ENCODE measurements around the gene RNF225.
"Not testable (repeated sequence)": the region's sequence is repeated elsewhere in the genome, so short reads cannot be mapped to it uniquely, and the experiment has no call there.

Gene RNF225

DNA sequence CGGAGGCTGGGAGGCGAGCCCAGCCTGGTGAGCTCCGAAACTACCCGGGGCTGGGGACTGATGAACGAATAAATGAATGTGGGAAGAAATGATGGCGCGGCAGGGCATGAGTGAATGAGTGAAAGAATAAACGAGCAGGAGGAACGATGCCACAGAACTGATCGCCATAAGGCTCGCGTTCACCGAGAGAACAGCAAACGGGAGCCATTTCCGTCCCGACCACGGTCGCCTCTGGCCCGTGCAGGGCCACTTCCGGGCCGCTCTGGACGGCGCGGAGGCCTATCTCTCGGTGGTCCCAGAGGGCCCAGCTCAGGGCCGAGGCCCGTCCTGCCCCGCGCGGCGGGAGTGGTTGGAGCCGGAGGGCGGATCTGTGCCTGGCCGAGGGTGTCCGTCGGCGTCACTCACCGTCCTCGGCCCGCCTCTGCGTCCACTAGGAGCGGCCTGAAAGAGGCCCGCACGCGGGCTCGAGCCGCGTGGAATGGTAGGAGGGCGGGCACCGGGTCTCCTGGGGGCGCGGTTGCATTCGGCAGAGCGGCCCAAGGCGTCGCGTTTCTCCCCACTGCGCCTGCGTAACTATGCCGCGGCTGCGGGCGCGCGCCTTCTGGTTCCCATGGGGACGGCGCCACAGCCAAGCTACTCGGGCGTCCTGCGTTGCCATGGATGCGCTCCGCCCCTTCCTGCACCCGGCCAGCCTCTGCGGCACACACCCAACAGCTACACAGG is 33.0 kb upstream of the RNF225 start, which contains the start of gene ZNF497:
Gene ZNF497, minus strand, starts transcription at position 480 of the 723 bp plus-strand sequence. CDS start 5,116 bp downstream, outside the sequence.
- peak; percentile 96 for DNase-seq

DNA sequence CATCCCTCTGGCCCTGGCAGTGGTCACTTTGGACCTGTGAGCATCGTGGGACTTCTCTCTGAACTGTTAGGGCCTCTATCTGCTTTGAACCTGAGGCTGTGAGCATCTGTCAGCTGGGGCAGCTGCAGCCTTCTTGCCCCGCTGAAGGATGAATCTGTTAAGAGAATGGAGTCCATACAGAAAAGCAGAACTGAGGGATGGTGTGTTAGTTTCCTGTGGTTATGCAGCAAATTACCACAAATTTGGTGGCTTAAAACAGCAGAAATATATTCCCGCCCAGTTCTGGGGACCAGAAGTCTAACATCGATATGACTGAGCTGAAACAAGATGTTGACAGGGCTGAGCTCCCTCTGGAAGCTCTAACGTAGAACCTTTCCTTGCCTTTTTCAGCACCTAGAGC is 31.3 kb upstream of the RNF225 start:
- DNase-seq, result no peak

DNA sequence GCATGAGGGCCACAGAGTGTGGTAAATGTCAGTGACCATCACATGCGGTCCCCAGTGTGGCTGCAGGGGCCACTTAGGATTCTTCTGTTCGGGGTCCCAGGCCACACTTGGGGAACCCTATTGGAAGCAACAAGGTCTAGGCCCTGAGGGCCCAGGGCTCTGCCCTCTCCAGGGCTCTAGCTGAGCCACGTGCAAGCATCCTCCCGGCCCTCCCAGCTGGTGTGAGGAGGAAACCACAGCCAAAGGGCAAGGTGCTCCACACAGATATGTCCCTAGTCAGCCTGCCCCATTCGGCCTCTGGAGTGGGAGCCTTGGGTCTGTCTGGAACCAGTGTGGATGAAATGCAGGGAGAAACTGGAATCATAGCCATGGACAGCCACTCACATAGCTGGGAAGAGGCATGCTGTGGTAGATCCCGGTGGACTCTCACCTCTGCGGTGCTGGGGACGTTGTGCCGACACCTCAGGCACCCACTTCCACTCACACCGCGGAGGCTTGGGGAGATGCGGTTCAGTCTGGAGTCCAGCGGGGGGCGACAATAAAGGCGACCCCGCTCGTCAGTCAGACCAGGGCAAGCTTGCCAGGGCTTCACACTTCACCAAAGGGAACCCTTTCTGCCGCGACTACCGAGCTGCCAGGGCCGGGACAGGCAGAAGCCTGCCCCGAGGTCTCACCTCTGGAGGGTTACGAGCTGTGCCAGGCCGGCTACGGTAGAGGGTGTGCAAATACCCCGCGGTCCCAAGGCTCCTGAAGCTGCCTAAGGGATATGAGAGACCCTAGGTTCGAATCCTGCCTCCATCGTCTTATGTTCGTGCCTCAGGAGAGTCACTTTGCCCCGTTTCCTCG is 28.6 kb upstream of the RNF225 start:
- DNase-seq, result no peak

DNA sequence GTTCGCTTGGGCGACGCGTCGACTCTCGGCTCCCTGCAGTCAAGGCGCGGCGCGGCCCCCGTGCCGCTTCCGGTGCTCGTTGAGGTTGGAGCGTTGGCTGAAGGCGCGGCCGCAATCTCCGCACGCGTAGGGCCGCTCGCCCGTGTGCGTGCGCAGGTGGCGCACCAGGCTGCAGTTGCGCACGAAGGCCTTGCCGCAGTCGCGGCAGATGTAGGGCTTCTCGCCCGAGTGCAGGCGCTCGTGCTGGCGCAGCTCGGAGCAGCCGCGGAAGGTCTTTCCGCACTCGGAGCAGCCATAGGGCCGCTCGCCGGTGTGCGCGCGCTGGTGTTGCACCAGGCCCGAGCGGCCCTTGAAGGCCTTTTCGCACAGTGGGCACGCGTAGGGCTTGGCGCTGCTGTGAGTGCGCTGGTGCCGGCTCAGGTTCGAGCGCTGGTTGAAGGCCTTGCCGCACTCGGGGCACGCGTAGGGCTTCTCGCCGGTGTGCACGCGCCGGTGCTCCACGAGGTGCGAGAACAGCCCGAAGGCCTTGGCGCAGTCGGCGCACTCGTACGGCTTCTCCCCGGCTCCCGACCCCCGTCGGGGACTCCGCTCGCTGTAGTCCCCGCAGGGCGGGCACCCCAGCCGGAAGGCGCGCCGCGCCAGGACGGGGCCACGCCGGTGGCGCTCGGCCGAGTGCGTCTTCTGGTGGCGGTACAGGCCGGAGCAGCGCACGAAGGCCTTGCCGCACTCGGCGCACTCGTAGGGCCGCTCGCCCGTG is 27.6 kb upstream of the RNF225 start:
- DNase-seq, result no peak

DNA sequence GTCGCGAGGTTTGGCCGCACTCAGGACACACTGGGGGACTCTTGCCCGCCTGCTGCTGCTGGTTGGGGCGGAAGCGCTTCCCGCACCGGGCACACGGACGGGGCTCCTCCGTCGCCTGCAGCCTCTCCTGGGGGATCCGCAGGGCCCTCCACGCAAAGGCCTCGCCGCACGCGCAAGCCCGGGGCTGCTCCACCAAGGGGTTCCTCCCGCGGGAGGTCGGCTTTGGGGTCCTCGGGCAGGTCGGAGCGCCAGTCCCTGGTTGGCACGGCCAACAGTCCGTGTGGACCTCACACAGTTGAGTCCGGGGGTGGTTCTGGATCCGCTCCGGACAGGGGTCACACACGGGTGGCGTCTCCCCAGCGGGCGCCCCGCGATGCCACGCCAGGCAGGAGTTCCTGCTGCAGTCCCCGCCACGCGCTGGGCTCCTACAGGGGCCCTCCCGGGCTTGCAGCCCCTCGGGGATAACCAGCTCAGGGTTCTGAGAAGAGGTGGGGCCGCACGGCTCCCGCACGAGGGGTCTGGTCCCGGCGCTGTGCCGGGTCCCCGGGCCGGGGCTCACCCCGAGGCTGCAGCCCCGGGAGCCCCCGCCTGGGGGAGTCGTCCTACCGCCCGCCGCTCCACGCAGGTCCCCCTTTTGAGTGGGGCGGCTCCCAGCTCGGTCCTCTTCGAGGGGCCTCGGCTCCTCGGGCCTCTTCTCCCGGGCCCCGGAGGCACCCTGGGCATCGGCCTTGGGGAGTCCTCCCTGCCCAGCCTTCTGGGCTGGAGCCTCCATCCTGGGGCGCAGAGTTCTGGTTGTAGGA is 26.7 kb upstream of the RNF225 start:
- no peak for DNase-seq

DNA sequence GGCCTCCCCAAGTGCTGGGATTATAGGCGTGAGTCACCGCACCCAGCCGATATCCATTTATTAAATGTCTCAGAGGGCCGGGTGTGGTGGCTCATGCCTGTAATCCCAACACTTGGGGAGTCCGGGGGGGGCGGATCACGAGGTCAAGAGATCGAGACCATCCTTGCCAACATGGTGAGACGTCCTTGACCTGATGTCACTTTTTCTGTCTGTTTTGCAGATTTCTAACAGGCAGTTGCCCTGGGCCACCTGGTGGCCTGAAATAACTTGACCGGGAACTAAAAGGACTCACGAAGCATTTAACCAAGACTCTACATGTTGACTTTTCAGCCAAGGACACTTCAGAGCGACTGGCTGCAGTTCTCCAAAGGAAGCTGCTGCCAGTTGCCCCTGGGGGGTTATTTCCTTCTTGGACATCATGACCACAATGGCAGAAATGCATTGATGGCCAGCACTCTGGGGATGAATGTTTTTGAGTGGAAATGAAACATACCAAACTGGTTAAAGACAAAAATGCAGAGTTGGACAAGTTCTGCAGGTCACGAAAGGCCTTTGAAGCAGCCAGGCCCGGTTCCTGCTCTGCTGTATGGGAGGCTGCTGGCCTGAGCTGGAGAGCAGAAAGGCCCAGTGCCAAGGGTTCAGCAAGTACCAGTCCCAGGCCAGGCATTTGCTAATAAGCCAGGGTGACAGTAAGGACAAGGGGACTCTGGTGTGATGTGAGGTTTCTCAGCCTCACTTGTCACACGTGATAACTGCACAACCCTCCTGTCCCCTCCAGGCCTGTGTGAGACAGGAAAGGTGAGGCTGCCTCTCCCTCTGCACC is 22.9 kb upstream of the RNF225 start:
- no peak for DNase-seq

DNA sequence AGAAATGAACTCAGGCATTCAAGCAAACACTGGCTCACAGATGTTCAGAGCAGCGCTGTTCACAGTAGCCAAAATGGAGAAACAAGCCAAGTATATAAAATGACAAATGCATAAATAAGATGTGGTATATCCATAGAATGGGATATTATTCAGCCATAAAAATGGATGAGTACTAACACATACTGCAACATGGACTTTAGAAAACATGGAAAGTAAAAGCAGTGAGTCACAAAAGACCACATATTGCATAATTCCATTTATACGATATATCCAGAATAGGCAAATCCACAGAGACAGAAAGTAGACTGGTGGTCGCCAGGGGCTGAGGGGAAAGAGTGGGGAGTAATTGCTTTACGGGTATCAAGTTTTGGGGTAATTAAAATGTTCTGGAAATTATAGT is 21.3 kb upstream of the RNF225 start:
- no peak for DNase-seq

DNA sequence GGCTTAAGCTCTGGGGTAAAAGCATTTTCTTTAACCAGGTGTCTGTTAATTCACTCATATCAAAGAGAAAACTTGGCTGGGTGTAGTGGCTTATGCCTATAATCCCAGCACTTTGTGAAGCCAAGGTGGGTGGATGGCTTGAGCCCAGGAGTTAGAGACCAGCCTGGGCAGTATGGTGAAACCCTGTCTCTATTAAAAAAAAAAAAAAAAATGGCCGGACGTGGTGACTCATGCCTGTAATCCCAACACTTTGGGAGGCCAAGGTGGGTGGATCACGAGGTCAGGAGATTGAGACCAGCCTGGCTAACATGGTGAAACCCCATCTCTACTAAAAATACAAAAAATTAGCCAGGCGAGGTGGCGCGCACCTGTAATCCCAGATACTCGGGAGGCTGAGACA is 18.7 kb upstream of the RNF225 start:
- DNase-seq, result not testable (repeated sequence)

DNA sequence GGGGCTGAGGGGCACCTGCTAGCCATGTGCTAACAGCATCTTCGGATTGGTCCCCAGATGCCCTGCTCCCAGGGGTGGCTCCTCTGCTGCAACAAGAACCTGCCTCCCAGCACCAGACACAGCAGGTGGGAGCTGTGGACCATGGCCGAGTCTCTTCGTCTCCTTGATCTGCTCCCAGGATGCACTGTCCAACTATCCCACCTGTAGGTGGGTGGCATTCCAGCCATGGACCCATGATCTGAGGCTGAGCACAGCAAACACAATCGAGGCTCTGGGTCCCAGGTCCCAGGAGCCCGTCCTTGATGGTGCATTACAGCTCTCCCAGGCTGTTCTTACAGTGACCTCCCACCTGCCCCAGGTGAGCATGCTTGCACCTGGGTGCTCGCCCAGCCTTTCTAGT is 16.2 kb upstream of the RNF225 start:
- DNase-seq, result no peak

DNA sequence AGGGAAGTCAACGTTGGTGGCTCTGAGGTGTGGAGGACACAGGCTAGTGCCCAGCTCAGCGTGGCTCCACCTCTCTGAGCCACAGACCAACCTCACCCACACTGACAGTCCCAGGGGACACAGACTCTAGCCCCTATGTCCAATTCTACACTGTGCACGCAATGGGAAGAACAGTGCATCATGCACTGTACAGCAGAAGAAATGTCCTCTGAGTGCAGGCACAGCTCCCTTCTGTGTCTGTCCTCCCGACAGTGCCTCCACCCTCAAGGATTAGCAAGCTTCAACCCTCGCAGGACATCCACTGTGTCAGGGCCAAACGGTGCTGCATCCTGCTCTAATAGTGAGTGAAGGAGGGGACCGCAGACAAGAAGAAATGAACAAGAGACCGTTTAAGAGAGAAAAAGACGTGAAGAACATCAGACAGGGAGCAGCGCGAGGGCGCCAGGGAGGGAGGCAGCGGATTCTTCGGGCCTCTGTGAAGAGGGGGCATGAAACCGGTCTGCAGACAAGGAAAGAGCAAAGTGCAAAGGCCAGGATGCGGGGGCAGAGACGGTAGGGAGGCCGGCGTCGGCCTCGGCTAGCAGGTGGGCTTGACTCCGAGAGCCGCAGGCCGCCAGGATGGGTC is 15.3 kb upstream of the RNF225 start:
- no peak for DNase-seq

DNA sequence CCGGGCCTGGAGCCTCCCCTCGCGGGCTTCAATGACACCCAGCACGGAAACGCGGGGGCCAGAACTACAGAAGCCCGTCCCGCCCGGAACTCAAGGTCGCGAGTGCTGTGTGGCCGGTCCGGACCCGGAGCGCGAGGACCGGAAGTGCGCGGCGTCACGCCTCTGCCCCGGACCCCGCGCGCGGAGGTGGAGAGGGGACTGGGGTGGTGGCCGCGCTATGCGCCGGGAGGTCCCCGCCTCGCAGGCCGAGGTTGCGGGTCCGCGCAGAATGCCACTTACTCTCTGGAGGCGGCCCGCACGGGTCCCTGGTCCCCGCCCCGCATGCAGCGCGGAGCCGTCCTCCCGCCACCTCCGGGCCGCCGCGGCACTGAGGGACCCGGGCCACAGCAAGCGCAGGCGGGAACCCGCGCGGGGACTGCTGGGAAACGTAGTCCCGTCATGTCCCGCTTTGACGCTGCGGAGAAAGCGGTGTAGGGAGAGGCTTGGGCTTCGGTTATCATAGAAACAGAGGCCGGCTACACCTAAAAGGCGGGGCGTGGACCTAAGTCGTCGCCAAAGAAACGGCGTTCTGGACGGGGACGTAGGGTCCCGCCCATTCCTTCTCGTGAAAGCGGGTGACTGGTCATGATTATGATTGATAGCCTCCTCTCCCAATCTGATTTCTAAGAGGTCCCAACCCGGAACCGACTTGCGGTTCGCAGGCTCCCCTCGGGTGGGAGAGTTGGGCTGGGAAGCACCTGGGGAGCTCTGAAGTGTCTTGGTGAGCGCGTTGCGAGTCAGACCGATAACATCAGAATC is 14.6 kb upstream of the RNF225 start, which contains the start of gene ZNF837:
Gene ZNF837, minus strand, starts transcription at position 369 of the 798 bp plus-strand sequence. CDS start 11,698 bp downstream, outside the sequence.
- peak; percentile 94 for DNase-seq

DNA sequence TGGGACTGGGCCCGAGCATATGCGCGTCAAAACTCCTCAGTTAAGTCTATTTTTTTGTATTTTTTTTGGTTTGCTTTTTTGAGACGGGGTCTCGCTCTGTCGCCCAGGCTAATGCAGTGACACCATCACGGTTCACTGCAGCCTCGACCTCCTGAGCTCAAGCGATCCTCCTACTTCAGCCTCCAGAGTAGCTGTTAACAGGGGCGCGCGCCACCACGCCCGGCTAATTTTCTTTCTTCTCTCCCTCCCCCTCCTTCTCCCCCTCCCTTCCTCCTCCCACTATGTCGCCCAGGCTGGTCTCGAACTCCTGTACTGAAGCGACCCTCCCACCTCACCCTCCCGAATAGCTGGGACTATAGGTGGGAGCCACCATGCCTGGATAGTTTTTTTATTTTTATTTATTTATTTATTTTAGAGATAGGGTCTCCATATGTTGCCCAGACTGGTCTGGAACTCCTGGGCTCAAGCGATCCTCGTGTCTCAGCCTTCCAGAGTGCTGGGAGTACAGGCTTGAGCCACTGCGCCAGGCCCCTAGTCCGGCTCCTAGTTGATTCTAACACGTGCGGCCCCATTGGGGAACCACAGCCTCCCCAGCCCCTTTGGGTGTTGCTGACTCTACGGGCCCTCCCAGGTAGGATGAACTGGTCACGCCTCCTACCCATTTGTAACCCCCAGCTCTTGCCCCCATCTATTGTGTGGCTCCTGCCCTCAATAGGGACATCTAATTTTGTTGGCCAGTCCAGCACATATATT is 13.8 kb upstream of the RNF225 start:
- DNase-seq, result no peak

DNA sequence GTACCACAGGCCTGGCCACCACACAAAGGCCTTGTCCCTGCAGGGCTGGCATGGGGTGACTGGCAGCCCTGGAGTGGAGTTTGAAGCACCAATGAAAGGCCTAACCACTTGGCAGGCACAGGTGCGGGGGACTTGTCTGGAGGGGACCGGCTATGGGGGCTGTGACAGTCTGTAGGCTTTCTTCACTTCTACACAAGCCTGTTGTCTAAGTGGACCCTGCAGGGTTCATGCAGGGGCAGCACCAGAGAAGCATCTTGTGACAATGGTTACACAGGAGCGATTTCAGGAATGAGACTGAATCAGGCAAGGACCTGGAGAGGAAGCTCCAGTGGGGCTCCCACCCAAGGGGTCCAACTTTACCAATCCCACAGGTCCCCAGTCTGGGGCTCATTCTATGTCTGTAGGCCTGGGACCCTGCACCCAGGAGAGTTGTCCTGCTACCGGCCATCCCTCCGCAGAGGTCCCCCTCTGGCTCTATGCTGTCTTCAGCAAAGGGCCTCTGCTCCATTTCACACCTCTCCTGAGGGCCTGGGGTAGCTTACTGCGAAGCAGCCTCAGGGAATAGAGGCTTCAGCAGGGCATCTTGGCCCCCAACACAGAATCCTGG is 12.4 kb upstream of the RNF225 start:
- no peak for DNase-seq

DNA sequence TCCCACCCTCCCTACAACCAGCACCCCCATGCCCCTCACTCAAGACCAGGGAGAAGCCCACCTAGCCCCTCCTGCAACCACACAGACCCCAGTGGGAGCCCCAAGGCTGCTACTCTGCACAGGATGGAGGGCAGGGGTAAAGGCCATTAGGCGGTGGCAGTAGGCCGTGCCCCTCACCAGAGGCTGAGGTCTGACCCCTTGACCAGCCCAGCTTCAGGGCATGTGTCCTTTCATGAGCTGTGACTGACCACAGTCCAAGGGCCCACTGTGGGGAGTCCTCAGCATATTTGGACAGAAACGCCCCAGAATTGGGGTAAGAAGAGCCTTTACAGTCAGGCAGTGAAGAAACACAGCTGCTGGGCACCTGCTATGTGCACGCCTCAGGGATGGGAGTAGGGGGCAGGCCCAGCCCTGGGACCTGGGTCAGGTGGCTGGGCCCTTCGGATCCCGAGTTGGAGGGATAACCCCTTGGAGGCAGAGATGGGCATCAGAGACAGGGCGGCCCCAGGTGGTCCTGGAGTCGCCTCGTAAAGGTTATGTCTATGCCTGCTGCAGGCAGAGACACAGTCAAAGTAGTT is 10.1 kb upstream of the RNF225 start:
- no peak for DNase-seq

DNA sequence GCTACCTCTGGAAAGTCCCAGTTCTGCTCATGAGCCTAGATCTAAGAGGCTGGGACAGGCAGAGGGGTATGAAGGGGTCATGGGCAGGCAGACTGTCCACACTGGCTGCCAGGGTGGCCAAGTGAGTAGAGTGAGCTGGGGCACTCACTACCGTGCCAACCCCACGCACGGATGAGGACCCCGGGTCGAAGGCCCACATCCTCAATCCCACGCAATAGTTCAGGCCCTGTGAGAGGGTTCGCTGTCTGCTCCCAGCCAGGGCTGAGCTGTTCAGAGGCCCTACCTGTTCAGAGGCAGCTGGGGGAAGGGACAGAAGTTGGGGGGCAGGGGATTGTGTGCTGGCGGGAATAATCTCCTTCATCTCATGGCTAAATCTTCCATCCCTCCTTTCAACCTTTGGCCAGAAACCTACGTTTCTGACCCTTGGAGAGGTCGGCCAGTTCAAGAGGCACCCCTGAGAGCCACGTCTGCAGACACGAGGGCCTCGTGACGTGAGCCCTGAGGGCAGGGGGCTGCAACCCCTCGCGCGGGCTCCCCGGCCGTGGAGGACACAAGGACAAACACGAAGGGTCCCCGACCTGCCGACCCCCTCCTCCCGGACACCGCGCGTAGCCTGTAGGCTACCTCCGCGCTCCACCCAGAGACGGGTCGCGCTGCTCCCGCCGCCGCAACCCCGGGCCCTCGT is 9.4 kb upstream of the RNF225 start:
- DNase-seq, result peak; percentile 43

DNA sequence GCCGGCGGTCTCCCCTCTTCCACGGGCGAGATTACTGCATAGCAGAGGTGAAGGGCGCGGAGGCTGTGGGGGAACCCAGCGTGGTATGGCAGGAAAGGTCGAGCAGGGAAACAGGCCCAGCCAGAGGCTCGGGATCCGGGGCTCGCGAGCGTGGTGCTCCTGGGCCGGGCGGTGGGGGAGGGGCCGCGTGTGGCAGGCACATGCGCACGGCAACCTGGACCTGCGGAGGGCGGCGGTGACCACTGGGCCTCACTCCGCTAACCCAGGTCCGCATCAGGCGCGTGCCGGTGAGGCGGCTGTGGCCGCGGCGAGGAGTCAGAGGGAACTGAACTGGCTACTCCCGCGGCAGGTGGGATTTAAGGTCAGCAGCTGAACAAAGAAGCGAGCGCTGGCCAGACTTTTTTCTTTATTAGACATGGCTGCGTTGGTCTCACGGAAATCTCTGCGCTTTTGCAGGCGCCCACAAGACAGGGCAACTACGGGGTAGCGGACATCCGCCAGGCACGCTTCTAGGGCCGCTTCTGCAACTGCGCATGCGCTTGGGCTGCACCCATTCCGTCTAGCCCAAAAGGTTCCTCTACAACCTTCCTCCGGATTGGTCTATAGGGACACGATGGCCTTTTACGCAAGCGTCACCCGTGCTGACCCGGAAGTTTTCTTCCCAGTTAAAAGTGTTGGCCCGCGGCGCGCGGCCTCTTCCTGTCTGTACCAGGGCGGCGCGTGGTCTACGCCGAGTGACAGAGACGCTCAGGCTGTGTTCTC is 8.7 kb upstream of the RNF225 start, which contains the start of gene RPS5:
Gene RPS5, plus strand, starts transcription at position 694 of the 762 bp plus-strand sequence. CDS start 869 bp downstream, outside the sequence.
- peak; percentile 90 for DNase-seq

Data from stimulated activated CD4-positive, alpha-beta T cell treated with anti-CD3 and anti-CD28 coated beads, Interleukin-12 subunit alpha, Interleukin-12 subunit beta, amount 100 ng/mL, for 4 hours (primary cell).